HuH-7.5 (cell line): ENCODE data around the gene GALNS.
"Not testable (repeated sequence)": the region's sequence is repeated elsewhere in the genome, so short reads cannot be mapped to it uniquely, and the experiment has no call there.

Source experiments
- DNase-seq: peaks from one replicate; pipeline ENCODE4 v3.0.0; 2011; ENCODE audit warnings: low spot score

GALNS gene

DNA sequence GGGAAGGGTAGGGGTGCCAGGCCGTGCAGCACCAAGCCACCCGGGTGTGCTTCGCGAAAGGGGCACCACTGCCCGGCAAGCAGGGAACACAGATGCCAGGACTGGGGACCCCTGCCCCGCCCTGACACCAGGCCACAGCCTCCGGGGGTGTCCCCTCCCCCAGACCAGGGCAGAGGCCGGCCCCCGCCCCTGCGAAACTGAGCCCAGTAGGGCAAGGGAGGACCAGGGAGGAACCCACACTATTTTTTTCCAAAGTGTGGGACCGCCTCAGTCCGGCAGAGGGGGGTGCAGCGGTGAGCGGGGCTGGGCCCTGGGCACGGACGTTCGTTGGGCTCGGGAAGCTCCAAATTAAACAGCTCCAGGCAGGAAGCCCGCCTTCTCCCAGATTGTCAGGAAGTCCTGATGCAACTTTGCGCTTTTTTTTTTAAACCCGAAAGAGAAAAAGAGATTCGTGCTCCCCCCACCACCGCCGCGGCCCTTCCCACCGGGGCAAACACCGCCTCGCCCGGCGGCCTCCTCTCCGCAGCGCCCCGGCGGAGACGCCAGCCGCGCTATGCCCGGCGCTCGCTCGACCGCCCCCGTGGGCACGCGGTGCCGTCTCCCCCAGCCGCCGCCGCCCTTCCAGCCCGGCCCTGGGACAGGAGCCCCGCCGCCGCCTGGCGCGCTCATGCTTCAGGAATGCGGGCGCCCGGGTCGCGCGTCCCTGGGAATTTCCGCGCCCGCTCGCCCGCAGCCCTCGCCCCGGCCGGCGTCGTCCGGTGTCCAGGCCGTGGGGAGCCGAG is 72.5 kb downstream of the GALNS start:
- peak; percentile 91 for DNase-seq

- no peak for DNase-seq
These were observed 73.2 kb downstream of the GALNS start for GRCh38 chr16:88783391-88784073.

DNA sequence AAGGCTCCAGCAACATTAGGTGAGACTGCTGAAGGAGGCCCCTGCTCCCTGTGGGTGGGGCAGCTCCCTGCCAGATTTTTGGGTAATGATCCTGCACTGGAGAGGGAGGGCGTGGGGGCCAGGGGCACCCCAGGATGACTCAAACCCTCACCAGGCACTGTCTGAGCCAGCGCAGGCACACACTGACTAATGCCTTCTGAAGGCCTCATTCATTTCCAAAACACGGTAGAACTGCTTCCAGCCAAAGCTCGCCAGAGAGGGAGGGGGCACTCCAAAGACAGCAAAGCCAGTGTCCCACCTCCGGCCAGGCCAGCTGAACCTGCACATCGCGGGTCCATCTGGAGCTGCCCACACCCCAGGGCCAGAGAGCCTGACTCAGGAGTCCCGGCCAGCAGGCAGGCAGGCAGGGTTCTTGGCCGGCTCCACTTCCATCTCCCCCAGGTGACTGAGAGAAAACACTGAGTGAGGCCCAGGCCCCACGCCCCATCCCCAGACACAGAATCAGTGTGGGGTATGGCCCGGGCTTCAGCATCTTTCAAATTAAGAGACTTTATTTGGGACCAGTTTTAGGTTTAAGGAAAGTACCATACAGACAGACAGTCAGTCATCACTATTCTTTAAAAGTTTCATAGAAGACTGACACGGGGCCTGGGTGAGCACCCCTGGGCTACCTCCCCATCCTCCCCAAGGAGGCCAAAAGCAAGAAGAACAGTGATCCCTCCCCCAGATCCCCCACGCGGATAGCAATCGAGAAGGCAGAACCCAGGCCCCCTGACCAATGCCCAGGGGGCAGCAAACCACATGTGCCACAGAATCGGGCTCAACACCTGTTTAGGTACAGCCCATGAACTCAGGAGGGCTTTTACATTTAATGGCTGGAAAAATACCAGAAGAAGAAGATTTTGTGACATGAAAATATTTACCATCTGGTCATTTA is 74.0 kb downstream of the GALNS start:
- no peak for DNase-seq

- no peak for DNase-seq
These were observed 75.3 kb downstream of the GALNS start for GRCh38 chr16:88781140-88782077.

GRCh38 chr16:88780142-88781062 is 76.3 kb downstream of the GALNS start:
- no peak for DNase-seq

- no peak for DNase-seq
These were observed 77.2 kb downstream of the GALNS start for GRCh38 chr16:88779406-88780141.

- no peak for DNase-seq
These were observed 78.1 kb downstream of the GALNS start for GRCh38 chr16:88778541-88779065.

DNA sequence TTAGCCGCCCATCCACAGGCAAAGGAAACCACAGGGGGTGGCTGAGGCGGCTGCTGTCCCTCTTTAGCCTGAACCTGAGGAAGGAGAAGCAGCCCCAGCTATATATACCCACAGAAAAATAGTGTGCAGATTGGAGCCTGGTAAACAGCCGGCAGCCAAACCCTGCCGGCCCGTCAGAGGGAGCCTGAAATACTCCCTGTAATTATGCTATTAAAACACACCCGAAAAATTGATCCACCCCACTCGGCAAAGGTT is 78.5 kb downstream of the GALNS start:
- DNase-seq = no peak

DNA sequence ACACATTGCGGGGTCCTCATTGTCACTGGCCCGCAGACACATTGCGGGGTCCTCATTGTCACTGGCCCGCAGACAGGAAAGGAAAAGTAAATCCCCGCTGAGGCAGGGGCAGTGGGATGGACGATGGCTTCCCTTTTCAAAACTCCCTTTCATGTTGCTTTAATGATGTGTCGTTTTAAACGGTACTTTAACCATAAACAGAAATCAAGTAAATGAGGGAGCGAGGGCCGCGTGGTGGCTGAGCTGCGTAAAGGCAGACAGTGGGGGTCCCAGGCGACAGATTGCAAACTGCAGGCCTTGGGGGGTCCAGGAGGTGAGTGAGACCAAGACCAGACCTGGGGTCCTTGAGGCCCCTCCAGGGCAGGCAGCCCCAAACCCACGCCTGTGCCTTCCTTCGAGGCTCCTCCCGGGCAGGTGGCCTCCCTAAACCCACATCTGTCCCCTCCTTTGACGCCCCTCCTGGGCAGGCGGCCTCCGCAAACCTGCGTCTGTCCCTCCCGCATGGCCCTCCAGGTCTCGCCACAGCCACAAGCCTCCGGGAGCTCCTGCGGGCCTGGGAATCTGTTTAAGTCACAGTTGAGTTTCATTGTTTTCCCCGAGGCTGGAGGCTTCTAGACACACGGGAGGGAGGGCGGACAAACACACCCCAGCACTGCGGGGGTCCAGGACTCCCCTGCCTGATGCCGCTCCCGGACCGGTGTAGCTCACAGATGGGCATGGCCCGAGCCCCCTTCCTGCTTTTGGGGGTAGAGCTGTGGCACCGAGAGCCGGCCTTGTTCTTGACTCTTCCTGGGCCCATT is 79.1 kb downstream of the GALNS start:
- no peak for DNase-seq

DNA sequence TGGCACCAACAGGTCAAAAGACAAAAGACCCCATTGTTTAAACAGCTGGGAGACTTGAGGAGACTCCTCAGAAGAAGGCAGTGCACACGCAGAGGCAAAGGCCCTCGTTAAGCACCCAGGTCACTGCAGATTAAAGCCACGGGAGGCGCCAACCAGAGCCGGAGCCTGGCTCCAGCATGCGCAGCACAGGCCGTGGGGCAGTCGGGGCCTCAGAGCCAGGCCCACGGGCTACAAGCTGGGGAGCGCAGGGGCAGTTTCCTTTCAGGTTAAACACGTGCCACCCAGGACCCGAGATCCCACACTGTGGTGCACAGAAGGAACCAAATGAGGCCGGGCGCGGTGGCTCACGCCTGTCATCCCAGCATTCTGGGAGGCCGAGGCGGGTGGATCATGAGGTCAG is 80.9 kb downstream of the GALNS start:
- no peak for DNase-seq

DNA sequence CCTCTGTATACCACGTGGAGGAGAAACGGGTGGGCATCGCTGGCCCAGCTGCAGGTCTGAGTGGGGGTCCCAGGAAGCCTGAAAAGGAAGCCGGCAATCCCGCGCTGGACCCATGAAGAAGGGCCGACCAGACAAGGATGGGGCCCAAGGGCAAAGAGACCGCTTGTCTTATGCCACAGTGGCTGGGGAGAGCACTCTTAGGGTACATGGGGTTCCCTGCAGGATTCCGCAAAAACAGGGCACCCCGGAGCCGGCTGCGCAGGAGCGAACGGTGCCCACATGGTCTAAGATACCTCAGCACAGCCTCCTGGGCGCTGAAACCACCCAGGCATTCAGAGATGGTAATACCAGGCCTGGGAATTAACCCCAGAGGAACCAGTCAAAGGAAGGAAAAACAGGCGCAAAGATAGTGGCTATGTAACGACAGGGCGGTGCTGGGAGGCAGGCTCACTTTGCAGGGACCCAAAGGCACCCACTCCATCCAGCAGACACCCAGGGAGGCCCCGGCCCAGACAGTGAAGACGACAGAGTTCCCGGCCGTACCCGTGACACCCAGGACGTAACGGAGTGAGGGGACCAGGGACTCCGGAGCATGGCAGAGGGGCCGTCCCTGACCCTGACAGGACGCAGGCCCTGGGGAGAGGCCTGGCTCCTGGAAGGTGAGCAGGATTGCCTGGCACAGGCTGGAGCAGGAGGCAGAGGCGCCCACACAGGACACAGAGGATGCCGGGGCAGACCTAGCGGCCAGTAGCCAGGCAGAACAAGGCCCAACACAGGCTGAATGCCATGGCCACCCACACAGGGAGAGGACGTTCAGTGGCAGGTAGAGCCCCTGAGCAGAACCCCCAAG is 82.0 kb downstream of the GALNS start:
- DNase-seq = no peak

- DNase-seq = no peak
These were observed 82.9 kb downstream of the GALNS start for GRCh38 chr16:88773812-88774291.

DNA sequence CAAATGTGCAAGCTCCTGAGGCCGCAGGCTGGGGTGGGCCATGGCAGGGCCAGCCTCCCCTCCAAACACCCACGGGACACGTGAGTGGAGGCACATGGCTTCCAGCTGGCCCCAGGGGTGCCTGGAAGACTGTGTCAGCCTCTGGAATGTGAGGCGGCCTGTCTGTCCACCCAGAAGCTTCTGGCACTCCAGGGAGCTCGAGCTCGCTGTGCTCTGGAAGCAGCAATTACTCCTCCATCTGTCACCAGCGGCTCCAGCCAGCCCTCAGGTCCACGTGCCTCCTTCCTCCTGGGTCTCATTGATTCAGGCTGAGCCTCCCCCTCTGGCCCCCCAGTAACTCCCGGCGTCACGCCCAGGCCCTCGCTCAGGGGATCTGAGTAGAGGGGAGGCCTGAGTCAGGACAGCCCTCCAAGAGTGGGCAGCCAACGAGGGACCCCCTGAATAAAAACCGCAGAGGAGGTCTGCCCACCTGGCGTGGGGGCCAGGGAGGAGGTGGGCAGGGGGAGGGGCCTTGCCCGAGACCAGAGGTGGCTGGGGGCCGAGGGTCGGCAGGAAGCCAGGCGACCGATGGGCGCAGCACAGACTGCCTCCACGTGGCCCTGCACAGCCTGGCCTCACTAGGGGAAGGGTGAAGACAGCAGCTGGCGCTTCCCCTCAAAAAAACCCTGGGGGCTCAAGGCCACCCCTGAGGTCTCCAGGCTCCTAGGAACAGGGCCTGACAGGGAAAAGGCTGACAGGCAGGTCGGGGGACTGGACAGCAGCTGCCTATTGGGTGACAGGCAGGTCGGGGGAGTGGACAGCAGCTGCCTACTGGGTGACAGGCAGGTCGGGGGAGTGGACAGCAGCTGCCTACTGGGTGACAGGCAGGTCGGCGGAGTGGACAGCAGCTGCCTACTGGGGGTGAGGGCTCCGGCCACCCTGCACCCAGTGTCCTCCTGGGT is 83.6 kb downstream of the GALNS start:
- DNase-seq = no peak

DNA sequence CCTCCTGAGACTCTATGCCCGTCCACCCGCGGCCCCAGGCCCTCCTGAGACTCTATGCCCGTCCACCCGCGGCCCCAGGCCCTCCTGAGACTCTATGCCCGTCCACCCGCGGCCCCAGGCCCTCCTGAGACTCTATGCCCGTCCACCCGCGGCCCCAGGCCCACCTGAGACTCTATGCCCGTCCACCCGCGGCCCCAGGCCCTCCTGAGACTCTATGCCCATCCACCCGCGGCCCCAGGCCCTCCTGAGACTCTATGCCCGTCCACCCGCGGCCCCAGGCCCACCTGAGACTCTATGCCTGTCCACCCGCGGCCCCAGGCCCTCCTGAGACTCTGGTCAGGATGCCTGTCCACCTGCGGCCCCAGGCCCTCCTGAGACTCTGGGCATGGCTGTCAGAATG is 85.0 kb downstream of the GALNS start:
- DNase-seq = not testable (repeated sequence)

DNA sequence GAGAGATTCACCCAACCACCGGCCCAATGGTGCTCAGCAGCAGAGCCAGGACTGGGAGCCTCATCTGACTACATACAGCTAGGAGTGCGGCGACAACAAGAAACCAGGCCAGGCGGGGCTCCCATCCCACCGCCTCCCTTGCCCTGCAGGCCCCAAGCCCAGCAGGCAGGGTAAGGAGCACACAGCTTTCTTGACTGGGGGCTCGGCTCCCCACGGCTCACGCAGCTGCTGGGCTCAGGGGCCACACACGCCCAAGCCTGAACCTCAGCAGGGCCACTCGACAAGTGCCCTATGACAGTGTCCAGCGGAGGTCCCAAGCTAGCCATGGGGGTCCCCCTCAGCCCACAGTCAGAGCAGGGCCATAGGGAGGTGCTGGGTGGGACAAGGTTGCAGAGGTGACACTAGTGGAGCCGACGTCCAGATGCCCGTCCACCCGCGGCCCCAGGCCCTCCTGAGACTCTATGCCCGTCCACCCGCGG is 85.4 kb downstream of the GALNS start:
- no peak for DNase-seq
